ENCODE results near the gene GRHL1.

GRHL1 gene, protein sequence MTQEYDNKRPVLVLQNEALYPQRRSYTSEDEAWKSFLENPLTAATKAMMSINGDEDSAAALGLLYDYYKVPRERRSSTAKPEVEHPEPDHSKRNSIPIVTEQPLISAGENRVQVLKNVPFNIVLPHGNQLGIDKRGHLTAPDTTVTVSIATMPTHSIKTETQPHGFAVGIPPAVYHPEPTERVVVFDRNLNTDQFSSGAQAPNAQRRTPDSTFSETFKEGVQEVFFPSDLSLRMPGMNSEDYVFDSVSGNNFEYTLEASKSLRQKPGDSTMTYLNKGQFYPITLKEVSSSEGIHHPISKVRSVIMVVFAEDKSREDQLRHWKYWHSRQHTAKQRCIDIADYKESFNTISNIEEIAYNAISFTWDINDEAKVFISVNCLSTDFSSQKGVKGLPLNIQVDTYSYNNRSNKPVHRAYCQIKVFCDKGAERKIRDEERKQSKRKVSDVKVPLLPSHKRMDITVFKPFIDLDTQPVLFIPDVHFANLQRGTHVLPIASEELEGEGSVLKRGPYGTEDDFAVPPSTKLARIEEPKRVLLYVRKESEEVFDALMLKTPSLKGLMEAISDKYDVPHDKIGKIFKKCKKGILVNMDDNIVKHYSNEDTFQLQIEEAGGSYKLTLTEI

DNA sequence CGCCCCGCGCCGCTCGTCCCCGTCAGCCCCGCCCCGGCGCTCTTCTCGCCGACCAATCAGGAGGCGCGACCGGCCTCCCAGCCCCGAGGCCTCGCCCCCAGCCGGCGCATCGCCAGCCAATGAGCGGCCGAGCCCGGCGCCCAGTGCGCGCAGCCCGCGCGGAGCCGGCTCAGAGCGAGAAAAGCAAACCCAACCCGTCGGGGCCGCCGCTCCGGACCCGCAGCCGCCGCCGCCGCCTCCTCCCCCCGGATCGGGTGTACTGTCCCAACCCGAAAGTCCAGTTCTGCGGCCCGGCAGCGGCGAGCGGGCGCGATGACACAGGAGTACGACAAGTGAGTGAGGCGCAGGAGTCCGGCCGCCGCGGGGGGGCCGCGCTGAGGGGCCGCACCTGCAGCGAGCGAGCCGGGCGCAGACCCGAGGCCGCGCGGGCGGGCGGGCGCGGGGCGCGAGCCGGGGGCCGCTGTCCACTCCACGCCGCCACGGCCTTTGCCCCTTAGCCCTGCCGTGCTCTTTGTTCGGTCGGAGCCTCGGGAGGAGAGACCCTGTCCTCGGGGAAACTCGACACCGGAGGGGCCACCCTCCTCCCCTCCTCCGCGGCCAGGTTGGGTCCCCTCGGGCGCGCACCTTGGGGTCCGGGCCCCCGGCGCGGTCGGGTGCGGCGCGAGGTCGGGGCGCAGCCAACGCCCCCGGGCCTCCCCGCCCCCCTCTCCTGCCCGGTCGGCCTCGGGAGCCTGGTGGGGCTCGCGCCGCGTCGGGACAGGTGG is at the start of gene GRHL1:
Gene GRHL1, plus strand, starts transcription at position 172 of the 764 bp plus-strand sequence. Its CDS starts 141 bp downstream, at position 313.
- TF ChIP-seq GATA2 (IDR thresholded peaks at IDR 0.05; ENCODE audit: low read depth, low read length) = no peak
- TF ChIP-seq GATA3 (IDR thresholded peaks at IDR 0.05; ENCODE audit: low read depth, low read length) = no peak

GRCh38 chr2:9905413-9905812 is 46.1 kb upstream of the GRHL1 start:
- TF ChIP-seq GATA3 (IDR thresholded peaks at IDR 0.05; ENCODE audit: low read depth, low read length) = no peak
- TF ChIP-seq GATA2 (IDR thresholded peaks at IDR 0.05; ENCODE audit: low read depth, low read length) = no peak

DNA sequence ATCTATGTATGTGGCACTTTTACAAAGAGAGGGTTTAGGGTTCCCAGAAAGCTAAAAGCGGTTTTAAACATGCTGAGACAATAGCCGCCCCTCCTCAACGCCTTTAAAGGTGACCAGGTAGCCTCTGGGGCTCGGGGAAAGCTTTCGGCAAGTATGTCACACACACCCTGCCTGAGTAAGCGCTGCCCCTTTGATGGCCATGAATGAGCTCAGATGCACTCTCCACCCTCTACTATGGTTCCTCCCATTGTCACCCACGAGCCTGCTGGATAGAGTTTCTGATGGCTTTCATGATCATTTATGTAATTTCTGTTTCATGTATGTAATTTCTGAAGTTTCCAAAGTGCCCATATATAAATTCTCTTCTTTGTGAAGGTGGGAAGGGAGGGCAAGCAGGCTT is 44.1 kb upstream of the GRHL1 start:
- TF ChIP-seq GATA3 (IDR thresholded peaks at IDR 0.05; ENCODE audit: low read depth, low read length) (no peak), GATA2 (IDR thresholded peaks at IDR 0.05; ENCODE audit: low read depth, low read length) (no peak)

- TF ChIP-seq GATA3 (IDR thresholded peaks at IDR 0.05; ENCODE audit: low read depth, low read length) (no peak), GATA2 (IDR thresholded peaks at IDR 0.05; ENCODE audit: low read depth, low read length) (no peak)
These were observed 42.9 kb upstream of the GRHL1 start for GRCh38 chr2:9908639-9909038.

DNA sequence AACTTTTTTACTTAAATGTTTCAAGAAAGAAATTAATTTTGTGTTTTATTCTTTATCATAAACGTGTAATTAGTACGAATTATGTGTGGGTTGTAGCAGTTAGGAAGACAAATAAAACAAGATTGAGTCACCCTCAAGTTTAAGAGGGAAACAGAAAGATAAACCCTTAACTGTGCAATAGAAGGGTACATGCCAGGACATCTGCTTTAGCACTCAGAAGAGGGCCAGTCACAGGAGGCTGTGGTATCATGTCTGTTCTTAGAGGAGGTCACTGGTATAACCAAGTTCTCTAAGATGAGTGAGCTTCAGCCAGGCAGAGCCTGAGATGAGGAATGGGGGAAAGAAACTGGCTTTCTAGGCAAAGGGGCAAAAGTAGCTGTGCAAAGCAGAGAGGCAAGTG is 42.4 kb upstream of the GRHL1 start:
- TF ChIP-seq GATA3 (IDR thresholded peaks at IDR 0.05; ENCODE audit: low read depth, low read length) (no peak), GATA2 (IDR thresholded peaks at IDR 0.05; ENCODE audit: low read depth, low read length) (no peak)

DNA sequence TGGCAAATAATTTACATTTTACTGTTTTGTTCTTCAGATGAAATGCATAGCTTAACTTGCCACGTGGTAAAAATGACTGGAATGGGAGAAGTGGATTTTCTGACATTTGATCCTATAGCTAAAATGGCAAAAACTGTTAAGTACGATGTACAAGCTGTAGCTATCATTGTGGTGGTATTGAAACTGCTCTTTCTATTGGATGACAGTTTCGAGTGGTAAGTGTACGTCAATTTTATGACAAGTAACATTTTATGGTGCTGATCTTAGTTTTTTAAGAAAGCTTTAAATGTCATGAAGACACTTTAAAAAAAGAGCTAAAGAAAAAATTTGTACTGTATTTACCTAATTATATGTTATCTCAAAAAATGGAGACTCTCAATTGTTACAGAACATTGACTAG is 40.8 kb upstream of the GRHL1 start:
- TF ChIP-seq GATA3 (IDR thresholded peaks at IDR 0.05; ENCODE audit: low read depth, low read length) = no peak
- no peak for TF ChIP-seq GATA2 (IDR thresholded peaks at IDR 0.05; ENCODE audit: low read depth, low read length)

DNA sequence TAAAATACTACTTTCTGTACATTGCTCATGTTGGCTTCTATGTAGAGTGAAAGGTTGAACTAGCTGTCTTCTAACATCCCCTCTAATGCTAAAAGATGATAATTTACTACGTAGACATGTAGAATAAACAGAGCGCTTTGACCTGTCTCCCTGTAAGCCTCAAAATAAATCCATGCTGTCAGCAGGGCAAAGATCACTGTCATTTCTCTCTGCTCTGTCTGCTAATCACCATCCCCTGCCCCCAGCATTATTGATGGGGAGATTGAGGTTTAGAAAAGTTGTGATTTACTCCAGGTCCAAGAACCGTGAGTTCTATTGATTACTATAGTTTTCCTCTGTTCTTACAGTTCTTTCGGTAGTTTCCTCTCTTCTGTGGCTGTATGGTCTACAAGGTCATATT is 39.0 kb upstream of the GRHL1 start:
- TF ChIP-seq GATA3 (IDR thresholded peaks at IDR 0.05; ENCODE audit: low read depth, low read length) (no peak), GATA2 (IDR thresholded peaks at IDR 0.05; ENCODE audit: low read depth, low read length) (no peak)

GRCh38 chr2:9914384-9915065 is 37.0 kb upstream of the GRHL1 start:
- TF ChIP-seq GATA3 (IDR thresholded peaks at IDR 0.05; ENCODE audit: low read depth, low read length) = no peak
- TF ChIP-seq GATA2 (IDR thresholded peaks at IDR 0.05; ENCODE audit: low read depth, low read length) = no peak

- TF ChIP-seq GATA2 (IDR thresholded peaks at IDR 0.05; ENCODE audit: low read depth, low read length) (no peak), GATA3 (IDR thresholded peaks at IDR 0.05; ENCODE audit: low read depth, low read length) (no peak)
These were observed 33.2 kb upstream of the GRHL1 start for GRCh38 chr2:9918275-9918674.

GRCh38 chr2:9919512-9919911 is 32.0 kb upstream of the GRHL1 start:
- TF ChIP-seq GATA2 (IDR thresholded peaks at IDR 0.05; ENCODE audit: low read depth, low read length) (no peak), GATA3 (IDR thresholded peaks at IDR 0.05; ENCODE audit: low read depth, low read length) (no peak)

- TF ChIP-seq GATA3 (IDR thresholded peaks at IDR 0.05; ENCODE audit: low read depth, low read length) = no peak
- no peak for TF ChIP-seq GATA2 (IDR thresholded peaks at IDR 0.05; ENCODE audit: low read depth, low read length)
These were observed 14.2 kb upstream of the GRHL1 start for GRCh38 chr2:9937258-9937657.

DNA sequence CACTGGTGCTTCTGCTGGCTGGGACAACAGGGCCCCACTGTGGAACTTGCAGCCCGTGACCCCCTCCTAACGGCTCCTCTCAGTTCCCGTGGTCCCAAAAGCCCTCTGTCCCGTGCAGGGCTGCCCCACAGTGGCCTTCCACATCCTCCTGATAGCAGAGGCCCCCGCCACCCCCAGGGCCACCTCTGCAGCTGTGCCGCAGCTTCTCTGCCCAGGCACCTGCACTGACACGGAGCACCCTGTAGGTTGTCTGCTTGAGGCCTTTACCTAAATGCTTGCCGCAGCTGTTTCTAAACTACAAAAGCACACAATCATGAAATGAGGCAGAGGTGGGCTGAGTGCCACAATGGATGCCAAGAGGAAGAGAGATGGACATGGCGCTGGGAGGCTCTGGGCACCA is 13.5 kb upstream of the GRHL1 start:
- TF ChIP-seq GATA3 (IDR thresholded peaks at IDR 0.05; ENCODE audit: low read depth, low read length) (no peak), GATA2 (IDR thresholded peaks at IDR 0.05; ENCODE audit: low read depth, low read length) (no peak)

GRCh38 chr2:9939587-9940485 is 11.7 kb upstream of the GRHL1 start:
- TF ChIP-seq GATA2 (IDR thresholded peaks at IDR 0.05; ENCODE audit: low read depth, low read length) (no peak), GATA3 (IDR thresholded peaks at IDR 0.05; ENCODE audit: low read depth, low read length) (no peak)
